Measurements from ENCODE around the gene ANKFY1. TPM values are rescaled to one million over a fixed set of nuclear protein-coding genes. Genes with fewer than 3 reads are reported as not detected.

Gene ANKFY1
- total RNA-seq: 10 to 100 TPM; 85.7 to 93.2 TPM

GRCh38 chr17:4263282-4264215 is at the start of gene ANKFY1:
TSS of gene ANKFY1 (minus strand) at chr17:4263979. CDS start at chr17:4263941, 38 bp downstream.

Small RNAs within 50 kb of the gene (small RNA-seq; reads per million reads assigned to genes)
- gene RF00019: 0 reads per million in 2 donors

Other genes with a start within 250 kb of the ANKFY1 start
- gene ZZEF1, start 120.9 kb downstream of the ANKFY1 start, total RNA-seq: 10 to 100 TPM; 40.3 to 62.3 TPM
- gene CYB5D2, start 120.8 kb downstream of the ANKFY1 start, total RNA-seq: 10 to 100 TPM; 17.3 to 27.2 TPM
- 10 to 100 TPM; 33.6 to 37.2 TPM for gene UBE2G1, start 102.7 kb upstream of the ANKFY1 start, total RNA-seq
- not detected for gene SPNS3, start 170.0 kb upstream of the ANKFY1 start, total RNA-seq
- gene SPNS2, start 234.9 kb upstream of the ANKFY1 start, total RNA-seq: not detected